Subcutaneous adipose tissue (tissue), 4 donors: Measurements from ENCODE around the gene CFAP97. TPM values are rescaled to one million over a fixed set of nuclear protein-coding genes. Genes with fewer than 3 reads are reported as not detected.

Experiments
- CTCF ChIP-seq: fragments of 450-650 bp; IDR thresholded peaks from one replicate; pipeline ENCODE4 v1.5.1; 2016; ENCODE audit warnings: low read depth, mild to moderate bottlenecking, control low read depth, antibody characterized with exemption, moderate library complexity
- total RNA-seq, 4 donors: library from RNA; depleted of rRNA; stranded (reverse); fragments of >200 nt; gene quantifications; one replicate each; pipeline ENCODE4 v1.1.0, GENCODE V29; 2016

The CFAP97 gene
- total RNA-seq, 4 donors from 2014 or later = 27.5 to 60.0 (median 34.9) TPM

GRCh38 chr4:185128272-185129119, 75.3 kb downstream of the CFAP97 start:
- no peak for TF ChIP-seq CTCF

GRCh38 chr4:185127021-185127925, 76.5 kb downstream of the CFAP97 start:
- no peak for TF ChIP-seq CTCF

- no peak for TF ChIP-seq CTCF
These were observed 79.8 kb downstream of the CFAP97 start for GRCh38 chr4:185124006-185124405.

GRCh38 chr4:185122681-185123345, 81.0 kb downstream of the CFAP97 start:
- no peak for TF ChIP-seq CTCF

- no peak for TF ChIP-seq CTCF
These were observed 83.2 kb downstream of the CFAP97 start for GRCh38 chr4:185120631-185120946.

GRCh38 chr4:185119927-185120630, 83.7 kb downstream of the CFAP97 start:
- no peak for TF ChIP-seq CTCF
